GM21619 (cell line): ENCODE results near the gene CCP110.
A peak's percentile ranks its signal among the peaks of the same experiment; 100 is the strongest.

Experiments used
- ATAC-seq: cut with Tn5 transposase; IDR thresholded peaks from one replicate; pipeline ENCODE4 v1.9.1; 2021; ENCODE audit not compliant: unreplicated experiment

Gene CCP110

GRCh38 chr16:19523559-19524355, at the start of gene CCP110:
TSS of gene CCP110 (plus strand) at chr16:19523942. CDS start at chr16:19527882, 3,940 bp downstream.
- ATAC-seq, result peak; percentile 62

- ATAC-seq, result no peak
Measured at GRCh38 chr16:19474617-19475016, 49.1 kb upstream of the CCP110 start.

GRCh38 chr16:19478505-19478904, 45.2 kb upstream of the CCP110 start:
- ATAC-seq, result no peak

- ATAC-seq, result no peak
Measured at GRCh38 chr16:19479302-19479721, 44.4 kb upstream of the CCP110 start.

GRCh38 chr16:19481296-19481695, 42.4 kb upstream of the CCP110 start:
- ATAC-seq, result no peak

GRCh38 chr16:19481769-19482168, 42.0 kb upstream of the CCP110 start:
- no peak for ATAC-seq

GRCh38 chr16:19482291-19482690, 41.5 kb upstream of the CCP110 start:
- ATAC-seq, result no peak

GRCh38 chr16:19484096-19484495, 39.6 kb upstream of the CCP110 start:
- no peak for ATAC-seq

GRCh38 chr16:19485611-19486010, 38.1 kb upstream of the CCP110 start:
- ATAC-seq, result no peak

- no peak for ATAC-seq
Measured at GRCh38 chr16:19486051-19486450, 37.7 kb upstream of the CCP110 start.

- no peak for ATAC-seq
Measured at GRCh38 chr16:19486750-19487325, 36.9 kb upstream of the CCP110 start.

- ATAC-seq, result no peak
Measured at GRCh38 chr16:19488213-19488640, 35.5 kb upstream of the CCP110 start.

GRCh38 chr16:19490619-19491018, 33.1 kb upstream of the CCP110 start:
- no peak for ATAC-seq

GRCh38 chr16:19497176-19497575, 26.6 kb upstream of the CCP110 start:
- no peak for ATAC-seq

- no peak for ATAC-seq
Measured at GRCh38 chr16:19499006-19499405, 24.7 kb upstream of the CCP110 start.

- no peak for ATAC-seq
Measured at GRCh38 chr16:19499481-19499880, 24.3 kb upstream of the CCP110 start.

GRCh38 chr16:19502395-19503131, 21.2 kb upstream of the CCP110 start:
- no peak for ATAC-seq

- ATAC-seq, result no peak
Measured at GRCh38 chr16:19503461-19504075, 20.2 kb upstream of the CCP110 start.

GRCh38 chr16:19505600-19506303, 18.0 kb upstream of the CCP110 start:
- no peak for ATAC-seq

- no peak for ATAC-seq
Measured at GRCh38 chr16:19506965-19507364, 16.8 kb upstream of the CCP110 start.

GRCh38 chr16:19507867-19508266, 15.9 kb upstream of the CCP110 start:
- ATAC-seq, result no peak
